H9 (cell line): ENCODE measurements around the gene SCP2. TPM values are rescaled to one million over a fixed set of nuclear protein-coding genes. Genes with fewer than 3 reads are reported as not detected.

ENCODE experiments used
- DNase-seq: peaks from one replicate; pipeline ENCODE4 v3.0.0-alpha.2; 2017
- H2AFZ ChIP-seq: one replicate; pipeline ENCODE4 v1.6.1; 2013; ENCODE audit warnings: mild to moderate bottlenecking, low read length, control low read depth, moderate library complexity
- H2AK5ac ChIP-seq: 2 replicates; pipeline ENCODE4 v1.6.1; 2013; ENCODE audit warnings: low read length, control low read depth, mixed read lengths; ENCODE audit not compliant: insufficient read length
- H2BK120ac ChIP-seq: one replicate; pipeline ENCODE4 v1.6.1; 2013; ENCODE audit warnings: low read depth, mild to moderate bottlenecking, low read length, control low read depth, inconsistent platforms; ENCODE audit not compliant: poor library complexity, severe bottlenecking
- H2BK12ac ChIP-seq: 2 replicates; pipeline ENCODE4 v1.6.1; 2013; ENCODE audit warnings: low read length, control low read depth, mixed read lengths, low read depth; ENCODE audit not compliant: insufficient read length
- H2BK15ac ChIP-seq: 2 replicates; pipeline ENCODE4 v1.6.1; 2013; ENCODE audit warnings: low read depth, low read length, control low read depth
- H2BK20ac ChIP-seq: one replicate; pipeline ENCODE4 v1.6.1; 2013; ENCODE audit warnings: low read depth, mild to moderate bottlenecking, low read length, control low read depth, inconsistent platforms; ENCODE audit not compliant: poor library complexity, severe bottlenecking
- H2BK5ac ChIP-seq: 2 replicates; pipeline ENCODE4 v1.6.1; 2013; ENCODE audit warnings: low read length, control low read depth, mixed read lengths; ENCODE audit not compliant: insufficient read length
- H3K14ac ChIP-seq: 2 replicates; pipeline ENCODE4 v1.6.1; 2013; ENCODE audit warnings: low read length, control low read depth; ENCODE audit not compliant: insufficient read depth
- H3K18ac ChIP-seq: 2 replicates; pipeline ENCODE4 v1.6.1; 2013; ENCODE audit warnings: low read depth, mild to moderate bottlenecking, mixed read lengths, low read length, control low read depth; ENCODE audit not compliant: insufficient read length
- H3K23ac ChIP-seq: 2 replicates; pipeline ENCODE4 v1.6.1; 2013; ENCODE audit warnings: low read length, control low read depth, mixed read lengths, low read depth; ENCODE audit not compliant: insufficient read length
- H3K23me2 ChIP-seq: 2 replicates; pipeline ENCODE4 v1.6.1; 2013; ENCODE audit warnings: low read depth, mild to moderate bottlenecking, mixed read lengths, low read length, control low read depth; ENCODE audit not compliant: insufficient read length, poor library complexity, severe bottlenecking
- H3K27ac ChIP-seq: 2 replicates; pipeline ENCODE4 v1.5.1; 2013; ENCODE audit warnings: low read length, control low read depth, mixed read lengths, low read depth; ENCODE audit not compliant: insufficient read length
- H3K27me3 ChIP-seq: 2 replicates; pipeline ENCODE4 v1.6.1; 2013; ENCODE audit warnings: low read length, control low read depth, inconsistent platforms; ENCODE audit not compliant: insufficient read depth
- H3K4ac ChIP-seq: 2 replicates; pipeline ENCODE4 v1.6.1; 2013; ENCODE audit warnings: low read depth, mild to moderate bottlenecking, control low read depth, inconsistent platforms, low read length, moderate library complexity
- H3K4me1 ChIP-seq: 2 replicates; pipeline ENCODE4 v1.6.1; 2013; ENCODE audit warnings: low read length, control low read depth, inconsistent platforms; ENCODE audit not compliant: insufficient read depth
- H3K4me2 ChIP-seq: 2 replicates; pipeline ENCODE4 v1.6.1; 2013; ENCODE audit warnings: low read length, control low read depth, mixed read lengths; ENCODE audit not compliant: insufficient read length, insufficient read depth
- H3K56ac ChIP-seq: 2 replicates; pipeline ENCODE4 v1.6.1; 2013; ENCODE audit warnings: low read depth, mild to moderate bottlenecking, mixed read lengths, low read length, control low read depth; ENCODE audit not compliant: insufficient read length
- H3K79me1 ChIP-seq: 2 replicates; pipeline ENCODE4 v1.6.1; 2013; ENCODE audit warnings: low read depth, mild to moderate bottlenecking, moderate library complexity, low read length, control low read depth, inconsistent platforms; ENCODE audit not compliant: insufficient read depth, poor library complexity, severe bottlenecking
- H3K79me2 ChIP-seq: 2 replicates; pipeline ENCODE4 v1.6.1; 2013; ENCODE audit warnings: low read length, control low read depth, inconsistent platforms; ENCODE audit not compliant: insufficient read depth
- H3K9ac ChIP-seq: 2 replicates; pipeline ENCODE4 v1.6.1; 2013; ENCODE audit warnings: low read length, control low read depth, mixed read lengths; ENCODE audit not compliant: insufficient read length; ENCODE audit errors: extremely low read depth
- H3K9me3 ChIP-seq: one replicate; pipeline ENCODE4 v1.6.1; 2013; ENCODE audit warnings: low read depth, low read length, inconsistent platforms; ENCODE audit not compliant: control insufficient read depth
- H3T11ph ChIP-seq: one replicate; pipeline ENCODE4 v1.6.1; 2013; ENCODE audit warnings: mild to moderate bottlenecking, low read length, control low read depth, inconsistent platforms
- H4K20me1 ChIP-seq: one replicate; pipeline ENCODE4 v1.6.1; 2013; ENCODE audit not compliant: control insufficient read depth, insufficient read length, insufficient read depth
- H4K5ac ChIP-seq: 2 replicates; pipeline ENCODE4 v1.6.1; 2013; ENCODE audit warnings: low read depth, mild to moderate bottlenecking, mixed read lengths, low read length, control low read depth; ENCODE audit not compliant: insufficient read length
- H4K8ac ChIP-seq: replicated peaks from 2 replicates; pipeline ENCODE4 v1.6.1; 2013; ENCODE audit warnings: low read length, control low read depth, mixed read lengths, low read depth; ENCODE audit not compliant: insufficient read length
- H4K91ac ChIP-seq: 2 replicates; pipeline ENCODE4 v1.6.1; 2013; ENCODE audit warnings: low read depth, mild to moderate bottlenecking, moderate library complexity, mixed read lengths, low read length, control low read depth; ENCODE audit not compliant: insufficient read length
- H3K27ac Mint-ChIP-seq, 3 experiments: 2 replicates in 2 of 3; 3 replicates in 1 of 3; pipeline ENCODE4 v1.8.0; 2020 to 2021; ENCODE audit warnings: mixed read lengths in 3 of 3, mild to moderate bottlenecking in 1 of 3, moderate library complexity in 1 of 3
- H3K27me3 Mint-ChIP-seq: 2 replicates; pipeline ENCODE4 v1.8.0; 2021; ENCODE audit warnings: low read depth, mild to moderate bottlenecking, moderate library complexity, mixed read lengths
- H3K36me3 Mint-ChIP-seq, 3 experiments: 2 replicates in 2 of 3; 3 replicates in 1 of 3; pipeline ENCODE4 v1.8.0; 2020 to 2021; ENCODE audit warnings: low read depth in 3 of 3, mixed read lengths in 3 of 3; ENCODE audit not compliant: insufficient read depth in 1 of 3
- H3K4me1 Mint-ChIP-seq, 2 experiments: 2 replicates each; pipeline ENCODE4 v1.8.0; 2020; ENCODE audit warnings: mixed read lengths in 2 of 2
- H3K4me3 Mint-ChIP-seq, 2 experiments: 2 replicates in 1 of 2; 3 replicates in 1 of 2; pipeline ENCODE4 v1.8.0; 2020 to 2021; ENCODE audit warnings: mild to moderate bottlenecking in 2 of 2, mixed read lengths in 2 of 2, moderate library complexity in 1 of 2
- H3K9me3 Mint-ChIP-seq, 2 experiments: 2 replicates in 1 of 2; 3 replicates in 1 of 2; pipeline ENCODE4 v1.8.0; 2020; ENCODE audit warnings: mild to moderate bottlenecking in 2 of 2, mixed read lengths in 2 of 2, moderate library complexity in 1 of 2
- CTCF ChIP-seq: fragments of 200-600 bp; sonication (generic); conservative IDR thresholded peaks from 3 replicates; pipeline ENCODE4 v1.8.0; 2021; ENCODE audit warnings: antibody characterized with exemption, mild to moderate bottlenecking
- WGBS: extraction: QIAGEN DNeasy Blood & Tissue Kit; methylation state at CpG from one replicate; pipeline ENCODE4 v1.1.7; 2013; ENCODE audit warnings: missing lambda C conversion rate, low lambda C conversion rate, mixed read lengths; ENCODE audit not compliant: insufficient read length; ENCODE audit errors: extremely low coverage; 5-methylcytosine and 5-hydroxymethylcytosine counted together
- total RNA-seq: library from RNA; stranded (reverse); gene quantifications from 2 replicates; pipeline ENCODE4 v1.2.1, GENCODE V29; 2021

Gene SCP2
- total RNA-seq, 1 experiment from 2014 or later, result 48.8 TPM

DNA sequence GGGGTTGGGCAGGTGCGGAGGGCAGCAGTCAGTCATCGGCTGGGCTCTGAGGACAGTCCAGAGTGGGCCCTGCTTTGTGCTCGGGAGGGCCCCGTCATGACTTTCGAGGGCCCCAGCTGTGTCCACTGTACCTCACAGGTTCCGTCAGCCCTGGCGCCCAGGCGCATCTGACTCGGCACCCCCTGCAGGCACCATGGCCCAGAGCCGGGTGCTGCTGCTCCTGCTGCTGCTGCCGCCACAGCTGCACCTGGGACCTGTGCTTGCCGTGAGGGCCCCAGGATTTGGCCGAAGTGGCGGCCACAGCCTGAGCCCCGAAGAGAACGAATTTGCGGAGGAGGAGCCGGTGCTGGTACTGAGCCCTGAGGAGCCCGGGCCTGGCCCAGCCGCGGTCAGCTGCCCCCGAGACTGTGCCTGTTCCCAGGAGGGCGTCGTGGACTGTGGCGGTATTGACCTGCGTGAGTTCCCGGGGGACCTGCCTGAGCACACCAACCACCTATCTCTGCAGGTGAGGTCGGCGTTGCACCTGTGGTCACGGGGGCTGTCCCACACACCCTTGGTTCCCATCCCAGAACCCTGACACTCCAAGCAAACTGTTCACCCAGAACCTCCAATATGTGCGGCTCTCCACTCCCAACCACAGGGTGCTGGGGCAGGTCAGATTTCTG, 142.7 kb downstream of the SCP2 start:
- H2BK12ac ChIP-seq, result no peak overlapping the region
- no peak overlapping the region for H3K4ac ChIP-seq
- peaks cover 0 to 4% of the 10 kb centered on the region in 2 experiments; a peak in 1 of 4 replicates for H3K4me1 Mint-ChIP-seq
- H4K5ac ChIP-seq, result no peak overlapping the region
- no peak overlapping the region for H2AK5ac ChIP-seq
- no peaks in the 10 kb centered on the region for H3K36me3 Mint-ChIP-seq
- no peaks in the 10 kb centered on the region for H3K9me3 Mint-ChIP-seq
- H3K79me1 ChIP-seq, result no peaks in the 10 kb centered on the region
- peaks cover 12% of the 10 kb centered on the region for H3K27me3 Mint-ChIP-seq
- H3K14ac ChIP-seq, result no peak overlapping the region
- H3K27ac Mint-ChIP-seq, result no peak overlapping the region
- H3K4me3 Mint-ChIP-seq, result no peak overlapping the region
- H3K56ac ChIP-seq, result no peak overlapping the region
- WGBS, result no CpG with 5 or more reads among the region's 31 CpGs
- H2BK20ac ChIP-seq, result no peak overlapping the region
- DNase-seq, result peak; percentile 33
- H3K27me3 ChIP-seq, result no peaks in the 10 kb centered on the region
- no peak for TF ChIP-seq CTCF
- H3K9ac ChIP-seq, result no peak overlapping the region
- H3K27ac ChIP-seq, result no peak overlapping the region
- H3K23ac ChIP-seq, result no peak overlapping the region
- no peak overlapping the region for H4K91ac ChIP-seq
- H3K9me3 ChIP-seq, result no peaks in the 10 kb centered on the region
- H3K18ac ChIP-seq, result no peak overlapping the region
- H2BK5ac ChIP-seq, result no peak overlapping the region
- no peaks in the 10 kb centered on the region for H3K23me2 ChIP-seq
- no peak overlapping the region for H2BK120ac ChIP-seq
- no peak overlapping the region for H4K8ac ChIP-seq
- no peak overlapping the region for H3K4me2 ChIP-seq
- no peak overlapping the region for H3T11ph ChIP-seq
- no peak overlapping the region for H2BK15ac ChIP-seq
- no peak overlapping the region for H2AFZ ChIP-seq
- no peaks in the 10 kb centered on the region for H3K79me2 ChIP-seq
- no peaks in the 10 kb centered on the region for H4K20me1 ChIP-seq
- no peaks in the 10 kb centered on the region for H3K4me1 ChIP-seq
